G401 (cell line): ENCODE measurements around the gene UMOD. TPM values are rescaled to one million over a fixed set of nuclear protein-coding genes. Genes with fewer than 3 reads are reported as not detected.

Source experiments
- DNase-seq: peaks from one replicate; pipeline ENCODE4 v3.0.0-alpha.2; 2015; ENCODE audit warnings: low spot score
- in situ Hi-C: cut with HindIII; loops from 2 replicates; pipeline ENCODE4 v1.10.0; 2016; ENCODE audit warnings: low sequenced_read_pairs, mixed read lengths
- total RNA-seq: library from RNA; depleted of rRNA; stranded (reverse); fragments of >200 nt; shearing (Covaris generic); gene quantifications from 2 replicates; pipeline ENCODE4 v1.2.3, GENCODE V29; 2014

Gene UMOD
- total RNA-seq, 1 experiment from 2014 or later, result not detected

- in situ Hi-C loops, result no loop called here
- no peak for DNase-seq
These were observed 17.0 kb upstream of the UMOD start for GRCh38 chr16:20369452-20370054.

GRCh38 chr16:20364051-20364450 is 11.5 kb upstream of the UMOD start:
- no peak for DNase-seq
- in situ Hi-C loops, result no loop called here

GRCh38 chr16:20363191-20363590 is 10.7 kb upstream of the UMOD start:
- in situ Hi-C loops, result no loop called here
- no peak for DNase-seq

GRCh38 chr16:20359997-20360396 is 7.5 kb upstream of the UMOD start:
- in situ Hi-C loops, result no loop called here
- DNase-seq, result no peak

- DNase-seq, result no peak
- in situ Hi-C loops, result no loop called here
These were observed 2.7 kb upstream of the UMOD start for GRCh38 chr16:20355114-20355782.

GRCh38 chr16:20353379-20353778 is 864 bp upstream of the UMOD start:
- in situ Hi-C loops, result no loop called here
- DNase-seq, result no peak

GRCh38 chr16:20349615-20350014 is 2.9 kb downstream of the UMOD start:
- DNase-seq, result no peak
- in situ Hi-C loops, result no loop called here

GRCh38 chr16:20348365-20349185 is 3.9 kb downstream of the UMOD start:
- in situ Hi-C loops, result no loop called here

GRCh38 chr16:20347666-20348364 is 4.7 kb downstream of the UMOD start:
- DNase-seq, result no peak
- in situ Hi-C loops, result no loop called here

More at GRCh38 chr16:20348365-20349185, 3.9 kb downstream of the UMOD start:
- DNase-seq, result no peak

- in situ Hi-C loops, result no loop called here
- no peak for DNase-seq
These were observed 7.9 kb downstream of the UMOD start for GRCh38 chr16:20344611-20345010.

GRCh38 chr16:20339744-20340143 is 12.8 kb downstream of the UMOD start:
- in situ Hi-C loops, result no loop called here

GRCh38 chr16:20336955-20337354 is 15.6 kb downstream of the UMOD start:
- DNase-seq, result no peak
- in situ Hi-C loops, result no loop called here

More at GRCh38 chr16:20339744-20340143, 12.8 kb downstream of the UMOD start:
- DNase-seq, result no peak

GRCh38 chr16:20334396-20334795 is 18.1 kb downstream of the UMOD start:
- in situ Hi-C loops, result no loop called here
- no peak for DNase-seq

GRCh38 chr16:20333120-20333519 is 19.4 kb downstream of the UMOD start:
- in situ Hi-C loops, result no loop called here
- no peak for DNase-seq

GRCh38 chr16:20332411-20332810 is 20.1 kb downstream of the UMOD start:
- in situ Hi-C loops, result no loop called here
- no peak for DNase-seq

- in situ Hi-C loops, result no loop called here
- DNase-seq, result no peak
These were observed 20.9 kb downstream of the UMOD start for GRCh38 chr16:20331635-20332034.

- in situ Hi-C loops, result no loop called here
- DNase-seq, result no peak
These were observed 22.9 kb downstream of the UMOD start for GRCh38 chr16:20329392-20330138.

GRCh38 chr16:20327444-20328041 is 25.0 kb downstream of the UMOD start, which contains the start of gene GP2:
Gene GP2 (minus strand): TSS chr16:20327513. CDS start chr16:20326431, 1,082 bp downstream.
- in situ Hi-C loops, result no loop called here
- no peak for DNase-seq
